Superior temporal gyrus (tissue), 1 donor: ENCODE measurements around the gene KLF11.

Experiments
- DNase-seq: peaks from one replicate; pipeline ENCODE4 v3.0.0-alpha.2; 2016; ENCODE audit errors: extremely low spot score

Gene KLF11

DNA sequence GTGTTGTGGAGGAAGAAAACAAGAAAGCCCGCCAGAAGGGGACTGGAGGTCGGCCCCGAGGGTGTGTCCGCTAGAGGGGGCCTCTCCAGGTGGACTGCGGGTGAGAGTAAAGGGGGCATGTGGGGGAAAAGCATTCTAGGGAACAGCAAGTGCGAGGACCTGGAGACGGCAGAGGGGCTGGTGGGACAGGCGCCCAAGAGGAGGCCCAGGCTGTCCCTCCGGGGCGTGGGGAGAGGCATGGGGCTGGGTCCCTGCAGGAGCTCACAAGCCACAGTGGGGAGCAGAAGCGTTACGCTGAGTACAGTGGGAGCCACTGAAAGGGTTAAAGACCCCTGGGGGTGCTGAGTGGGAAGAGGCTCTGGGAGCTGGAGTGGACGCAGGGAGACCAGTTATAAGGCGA lies 1.6 kb upstream of the KLF11 start:
- no peak for DNase-seq

DNA sequence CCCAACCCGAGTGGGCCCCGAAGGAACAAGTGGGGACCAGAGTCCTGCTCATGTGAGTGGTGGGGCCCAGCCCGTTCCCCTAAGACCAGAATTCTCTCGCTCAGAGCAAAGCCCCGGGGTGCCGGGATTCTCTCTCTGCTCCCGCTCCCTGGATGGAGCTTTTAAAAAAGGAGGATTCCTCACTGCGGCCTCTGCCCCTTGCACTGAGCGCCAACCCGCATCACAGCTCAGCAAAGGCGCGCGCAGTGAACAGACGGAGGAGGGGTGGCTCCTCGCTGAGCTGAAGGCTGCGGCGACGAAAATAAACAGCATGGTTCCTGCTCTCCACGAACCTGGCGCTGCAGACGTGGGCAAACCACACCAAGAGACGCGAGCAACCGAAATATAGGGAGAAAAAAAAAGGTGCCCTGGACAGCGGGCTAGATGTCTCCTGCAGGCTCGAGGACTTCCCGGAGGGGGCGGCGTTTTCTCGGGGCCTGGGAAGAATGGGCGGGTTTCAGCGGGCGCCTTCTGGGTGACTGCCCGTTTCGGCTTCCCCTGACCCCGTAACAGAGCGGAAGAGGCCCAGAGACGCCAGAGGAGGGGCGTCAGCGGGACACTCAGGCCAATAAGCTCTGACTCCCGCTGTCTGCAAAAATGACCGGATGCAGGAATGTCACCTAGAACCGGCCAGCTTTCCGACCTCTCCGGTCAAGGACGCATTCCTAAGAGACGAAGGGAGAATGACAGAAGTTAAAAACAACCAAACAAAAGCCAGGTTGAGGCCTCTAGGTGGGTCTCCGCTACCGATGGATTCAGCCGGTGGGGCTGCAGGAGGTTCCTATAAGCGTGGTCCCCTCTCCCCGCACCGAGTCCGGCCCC lies 819 bp upstream of the KLF11 start:
- no peak for DNase-seq

GRCh38 chr2:10043906-10044601 lies 704 bp downstream of the KLF11 start:
- DNase-seq = peak; percentile 77

DNA sequence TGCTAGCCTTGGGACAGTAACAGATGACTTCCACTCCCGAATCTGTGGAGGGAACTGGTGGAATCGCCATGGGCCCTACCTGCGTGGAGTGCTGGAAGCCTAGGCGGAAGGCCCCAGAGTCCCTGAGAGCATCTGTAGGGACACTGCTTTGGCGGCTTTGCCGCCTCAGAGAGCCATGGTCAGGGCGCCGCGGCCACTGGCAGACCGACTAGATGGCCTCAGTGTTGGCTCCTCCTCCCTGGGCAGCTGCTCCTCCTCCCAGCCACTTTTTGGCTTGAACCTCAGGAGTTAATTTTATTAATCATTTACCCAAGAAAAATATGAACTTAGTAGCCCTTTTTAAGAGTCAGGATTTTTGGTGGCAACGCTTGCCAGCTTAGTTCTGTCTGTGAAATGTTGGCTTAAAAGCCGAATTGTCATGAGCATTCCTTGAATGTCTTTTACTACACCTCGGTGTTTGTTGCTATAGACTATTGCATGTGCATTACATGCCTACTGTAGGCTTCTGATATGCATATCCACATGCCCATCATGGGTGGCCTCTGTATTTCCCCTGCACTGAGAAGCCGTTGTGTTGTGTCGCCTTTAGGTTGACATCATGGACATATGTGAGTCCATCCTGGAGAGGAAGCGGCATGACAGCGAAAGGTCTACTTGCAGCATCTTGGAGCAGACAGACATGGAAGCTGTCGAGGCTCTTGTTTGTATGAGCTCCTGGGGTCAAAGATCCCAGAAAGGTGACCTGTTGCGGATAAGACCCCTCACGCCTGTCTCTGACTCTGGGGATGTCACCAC lies 2.4 kb downstream of the KLF11 start:
- no peak for DNase-seq

DNA sequence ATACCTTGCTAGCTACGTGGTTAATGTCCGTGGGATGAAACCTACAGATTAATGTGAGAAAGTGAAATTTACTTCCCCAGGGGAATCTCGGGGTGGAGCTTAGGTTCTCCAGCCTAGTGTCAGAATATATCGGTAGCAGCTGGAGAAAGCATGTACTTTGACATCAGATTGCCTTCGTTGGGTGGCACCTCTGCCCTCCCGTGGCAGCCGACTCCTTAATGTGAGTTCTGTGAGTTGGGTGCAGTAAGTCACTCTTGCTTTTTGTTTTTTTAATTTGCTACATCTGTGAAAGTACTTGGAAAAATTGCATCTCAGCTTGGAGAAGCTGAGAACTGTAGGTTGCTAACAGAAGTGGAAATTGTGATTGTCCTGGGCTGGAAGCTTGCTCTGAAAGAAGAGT lies 3.6 kb downstream of the KLF11 start:
- DNase-seq = no peak

GRCh38 chr2:10047616-10048500 lies 4.5 kb downstream of the KLF11 start:
- DNase-seq = no peak

GRCh38 chr2:10048501-10049171 lies 5.3 kb downstream of the KLF11 start:
- DNase-seq = peak; percentile 80

DNA sequence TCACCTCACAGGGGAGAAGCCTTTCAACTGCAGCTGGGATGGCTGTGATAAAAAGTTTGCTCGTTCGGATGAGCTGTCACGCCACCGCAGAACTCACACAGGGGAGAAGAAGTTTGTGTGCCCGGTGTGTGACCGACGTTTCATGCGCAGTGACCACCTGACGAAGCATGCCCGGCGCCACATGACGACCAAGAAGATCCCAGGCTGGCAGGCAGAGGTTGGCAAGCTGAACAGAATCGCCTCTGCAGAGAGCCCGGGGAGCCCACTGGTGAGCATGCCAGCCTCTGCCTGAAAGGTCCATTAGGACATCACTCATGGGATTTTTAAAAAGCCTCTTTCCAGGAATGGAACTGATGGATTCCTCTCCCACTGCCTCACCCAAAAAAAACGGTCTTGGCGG lies 8.9 kb downstream of the KLF11 start:
- no peak for DNase-seq

DNA sequence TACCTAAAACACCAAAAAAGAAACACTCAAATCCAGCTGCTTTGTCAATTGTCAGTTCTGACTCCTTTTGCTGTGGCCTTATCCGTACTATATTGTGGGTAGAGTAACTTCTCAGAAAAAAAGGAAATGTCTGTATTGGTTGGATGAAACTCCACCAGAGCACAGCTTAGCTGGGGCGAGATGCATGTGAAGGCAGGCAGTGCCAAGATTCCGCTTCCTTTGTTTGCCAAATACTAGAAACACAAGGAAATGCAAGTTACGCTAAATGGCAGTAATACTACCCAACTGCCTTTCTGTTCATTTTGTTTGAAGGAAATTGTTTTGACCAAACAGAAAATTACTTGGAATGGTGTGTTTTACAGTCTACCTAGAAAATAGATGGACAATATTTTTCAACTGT lies 10.0 kb downstream of the KLF11 start:
- DNase-seq = no peak

- DNase-seq = no peak
Observed at GRCh38 chr2:10054424-10054823, 11.1 kb downstream of the KLF11 start.

- DNase-seq = no peak
Observed at GRCh38 chr2:10054976-10055375, 11.6 kb downstream of the KLF11 start.

- no peak for DNase-seq
Observed at GRCh38 chr2:10056439-10056838, 13.1 kb downstream of the KLF11 start.

GRCh38 chr2:10057231-10058107 lies 14.1 kb downstream of the KLF11 start:
- DNase-seq = no peak

GRCh38 chr2:10058251-10059015 lies 15.1 kb downstream of the KLF11 start:
- DNase-seq = no peak

DNA sequence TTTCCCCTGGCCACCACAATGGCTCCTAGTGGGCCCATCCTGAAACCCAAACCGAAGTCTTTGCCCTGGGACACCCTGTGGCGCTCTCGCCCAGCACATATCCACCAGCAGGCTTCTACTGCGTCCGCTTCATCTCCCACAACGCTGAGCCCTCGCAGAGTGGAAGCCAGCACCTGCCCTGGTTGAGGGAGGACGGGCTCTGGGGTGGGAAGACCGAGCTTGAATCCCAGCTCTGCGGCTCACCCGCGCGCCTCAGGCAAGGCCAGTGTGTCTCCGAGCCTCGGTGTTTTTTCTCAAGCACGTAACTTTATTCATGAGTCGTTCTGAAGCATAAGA lies 15.6 kb downstream of the KLF11 start:
- no peak for DNase-seq

DNA sequence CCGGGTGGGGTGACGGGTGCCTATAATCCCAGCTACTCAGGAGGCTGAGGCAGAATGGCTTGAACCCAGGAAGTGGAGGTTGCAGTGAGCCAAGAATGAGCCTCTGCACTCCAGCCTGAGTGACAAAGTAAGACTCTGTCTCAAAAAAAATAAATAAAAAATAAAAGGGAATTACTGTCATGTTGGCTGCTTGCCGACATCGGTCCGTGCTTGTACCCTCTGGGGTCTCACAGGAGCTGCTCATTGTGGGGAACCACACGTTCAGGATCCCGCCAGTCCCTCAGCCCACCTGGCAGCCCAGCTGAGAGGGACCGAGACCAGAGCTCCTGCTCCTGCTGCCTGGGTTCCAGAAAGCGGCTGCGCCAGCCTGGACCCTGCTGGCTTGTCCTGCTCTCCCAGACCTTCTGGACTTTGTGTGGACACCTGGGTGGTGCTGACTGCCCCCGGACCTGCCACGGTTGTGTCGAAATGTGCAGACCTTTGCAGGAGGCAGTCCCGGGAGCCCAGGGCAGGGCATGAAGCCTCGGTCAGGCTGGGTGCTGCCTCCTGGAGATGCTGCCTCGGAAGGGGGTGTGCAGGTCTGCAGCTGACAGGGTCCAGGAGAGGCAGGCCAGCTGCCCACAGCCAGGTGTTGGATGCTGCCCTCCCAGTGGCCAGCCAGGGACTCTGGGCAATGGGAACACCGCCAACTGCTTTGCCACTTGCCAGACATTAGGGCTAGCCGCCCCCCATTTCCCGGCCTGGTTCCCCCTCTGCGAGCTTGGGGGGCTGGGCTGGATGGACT lies 16.4 kb downstream of the KLF11 start:
- DNase-seq = no peak

DNA sequence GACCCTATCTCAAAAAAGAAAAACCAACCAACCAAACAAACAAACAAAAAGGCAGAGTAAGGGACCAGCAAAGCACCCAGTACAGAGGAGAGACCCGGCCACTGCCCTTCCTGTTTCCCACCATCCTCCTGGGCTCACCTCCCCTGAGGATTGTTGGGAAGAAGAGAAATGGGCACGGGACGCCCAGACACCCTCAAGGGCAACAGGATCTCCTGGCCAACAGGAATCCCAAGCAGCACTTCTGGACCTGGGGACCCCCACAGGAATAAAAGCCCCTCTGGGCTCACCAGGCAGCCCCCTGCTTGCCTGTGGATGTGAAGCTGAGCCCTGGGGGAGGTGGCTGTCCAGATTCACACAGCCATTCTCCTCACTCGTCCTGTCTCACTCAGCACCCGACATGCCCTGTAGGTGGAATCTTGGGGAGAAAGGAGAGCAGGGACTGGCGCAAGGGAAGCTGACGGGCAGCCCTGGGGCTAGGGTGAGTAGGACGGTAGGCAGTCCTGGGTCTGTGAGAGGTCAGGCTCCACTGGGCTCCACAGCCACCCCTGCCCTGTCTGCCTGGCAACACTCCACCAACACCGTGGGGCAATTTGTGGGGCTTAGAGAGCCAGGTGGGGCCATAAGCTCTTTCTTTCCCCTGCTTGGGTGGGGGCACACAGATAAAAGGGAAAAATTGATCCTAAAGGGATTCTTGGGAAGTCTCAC lies 18.0 kb downstream of the KLF11 start:
- no peak for DNase-seq

DNA sequence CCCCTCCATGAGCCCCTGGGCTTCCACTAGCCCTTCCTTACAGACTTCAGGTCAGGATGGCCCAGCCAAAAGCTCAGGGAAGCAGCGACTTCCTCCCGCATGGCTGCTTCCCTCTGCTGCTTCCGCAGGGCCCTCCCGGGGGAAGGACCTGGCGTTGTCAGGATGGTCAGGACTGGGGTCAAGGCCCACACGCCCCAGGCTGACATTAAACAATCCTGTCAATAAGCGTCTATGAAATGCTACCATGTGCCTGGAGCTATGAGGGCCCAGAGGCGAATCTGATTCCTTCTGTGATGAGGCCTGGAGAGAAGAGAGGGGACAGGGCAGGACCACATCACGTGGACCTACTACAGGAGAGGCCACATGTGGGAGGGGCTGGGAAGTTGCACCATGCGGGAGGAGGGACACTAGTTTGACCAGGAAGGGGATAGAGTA lies 19.6 kb downstream of the KLF11 start:
- DNase-seq = no peak
